Urothelium cell line (cell line): Measurements from ENCODE around the gene ITIH4.

Source experiments
- DNase-seq: peaks from one replicate; pipeline ENCODE4 v3.0.0; 2011; ENCODE audit warnings: low spot score, mixed read lengths
- FAIRE-seq: peaks from 2 replicates; lab custom pipeline; 2011; peaks lifted over from hg19 to GRCh38; lab: Jason Lieb, UNC

Gene ITIH4

DNA sequence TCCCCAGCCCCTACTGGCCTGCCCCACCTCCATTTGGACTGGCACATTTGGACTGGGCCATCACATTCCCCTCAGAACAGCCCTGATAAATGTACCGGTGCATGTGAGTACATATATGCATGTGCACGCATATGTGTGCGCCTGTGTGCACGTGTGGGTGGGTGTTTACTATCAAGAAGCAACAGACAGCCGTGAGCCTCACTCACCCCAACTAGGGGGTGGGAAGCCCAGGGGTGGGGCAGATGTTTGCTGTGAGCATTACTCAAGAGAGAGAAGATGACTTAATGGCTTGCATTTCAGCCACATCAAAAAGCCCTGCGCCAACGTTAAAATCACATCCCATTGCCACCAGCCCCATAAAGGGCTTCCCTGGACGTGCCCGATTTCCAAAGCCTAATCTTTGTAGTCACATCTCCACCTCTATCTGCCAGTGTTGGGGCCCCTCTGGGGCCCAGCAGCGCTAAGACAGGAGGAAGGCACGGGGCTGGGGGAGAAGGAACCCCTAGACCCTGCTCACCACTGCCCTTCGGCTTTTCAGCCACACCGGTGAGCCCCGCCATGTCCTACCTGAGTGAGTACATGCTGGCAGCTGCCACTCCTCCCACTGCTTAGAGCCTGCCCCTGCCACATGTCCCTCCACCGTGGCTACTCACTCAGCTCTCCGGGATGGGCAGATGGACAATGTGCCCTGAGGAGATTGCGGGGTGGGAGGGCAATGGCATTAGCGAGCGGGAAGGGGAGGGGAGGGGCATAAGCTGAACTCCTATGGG, 25.0 kb downstream of the ITIH4 start:
- FAIRE-seq (no peak), DNase-seq (no peak)

DNA sequence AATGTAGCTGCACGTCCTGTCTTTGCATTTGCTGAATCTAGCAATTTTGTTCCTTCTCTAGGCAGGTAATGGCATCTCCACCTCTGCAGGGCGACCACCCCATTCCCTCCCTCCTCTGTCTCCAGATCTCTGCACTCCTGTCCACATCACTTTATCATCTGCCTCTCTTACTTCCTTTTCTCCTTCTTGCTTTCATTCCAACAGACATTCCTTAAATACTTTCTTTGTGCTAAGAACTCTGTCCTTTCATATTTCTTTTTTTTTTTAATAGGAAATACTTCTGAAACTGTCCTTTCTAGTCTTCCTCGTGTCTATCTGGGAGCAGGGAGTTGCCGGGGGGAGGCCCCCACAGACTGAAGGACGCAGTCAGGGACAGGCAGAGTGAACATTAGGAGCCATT, 28.6 kb downstream of the ITIH4 start:
- DNase-seq: no peak
- FAIRE-seq: no peak

DNA sequence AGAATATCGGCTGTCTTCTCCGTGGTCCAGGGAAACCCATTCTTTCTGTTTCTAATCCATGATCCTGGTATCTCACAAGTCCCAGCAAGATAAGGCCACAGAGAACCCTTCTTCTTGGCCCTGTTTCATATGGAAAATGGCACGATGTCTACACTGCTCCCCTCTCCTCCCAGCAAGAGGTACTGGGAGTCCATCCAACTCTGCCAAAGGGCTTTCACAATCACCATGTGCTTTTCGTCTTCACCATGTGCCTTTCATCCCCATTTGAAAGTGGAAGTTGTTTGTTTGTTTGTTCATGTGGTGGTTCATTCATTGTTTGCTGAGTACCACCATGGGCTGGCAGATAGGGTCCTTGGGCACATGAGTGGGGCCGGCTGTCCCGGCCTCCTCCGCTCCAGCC, 30.4 kb downstream of the ITIH4 start:
- no peak for FAIRE-seq
- no peak for DNase-seq

DNA sequence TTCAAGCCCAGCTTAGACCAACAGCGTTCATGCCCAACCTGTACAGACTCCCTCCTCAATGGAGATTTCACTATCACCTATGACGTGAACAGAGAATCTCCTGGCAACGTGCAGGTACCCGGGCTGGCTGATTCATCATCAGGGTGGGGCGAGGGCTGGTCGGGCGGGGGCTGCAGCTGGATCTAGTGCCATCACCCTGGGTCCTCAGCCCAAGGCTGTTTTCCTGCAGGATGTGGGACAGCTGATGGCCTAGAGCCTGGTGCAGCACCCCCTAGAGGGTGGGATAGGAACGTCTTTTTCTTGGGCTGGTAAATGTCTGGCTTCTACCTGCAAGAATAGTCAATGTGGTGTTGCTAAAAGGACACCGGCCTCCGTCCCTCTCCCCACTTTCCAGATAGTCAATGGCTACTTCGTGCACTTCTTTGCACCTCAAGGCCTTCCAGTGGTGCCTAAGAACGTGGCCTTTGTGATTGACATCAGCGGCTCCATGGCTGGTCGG, 31.4 kb downstream of the ITIH4 start:
- DNase-seq (peak; percentile 64), FAIRE-seq (no peak)

DNA sequence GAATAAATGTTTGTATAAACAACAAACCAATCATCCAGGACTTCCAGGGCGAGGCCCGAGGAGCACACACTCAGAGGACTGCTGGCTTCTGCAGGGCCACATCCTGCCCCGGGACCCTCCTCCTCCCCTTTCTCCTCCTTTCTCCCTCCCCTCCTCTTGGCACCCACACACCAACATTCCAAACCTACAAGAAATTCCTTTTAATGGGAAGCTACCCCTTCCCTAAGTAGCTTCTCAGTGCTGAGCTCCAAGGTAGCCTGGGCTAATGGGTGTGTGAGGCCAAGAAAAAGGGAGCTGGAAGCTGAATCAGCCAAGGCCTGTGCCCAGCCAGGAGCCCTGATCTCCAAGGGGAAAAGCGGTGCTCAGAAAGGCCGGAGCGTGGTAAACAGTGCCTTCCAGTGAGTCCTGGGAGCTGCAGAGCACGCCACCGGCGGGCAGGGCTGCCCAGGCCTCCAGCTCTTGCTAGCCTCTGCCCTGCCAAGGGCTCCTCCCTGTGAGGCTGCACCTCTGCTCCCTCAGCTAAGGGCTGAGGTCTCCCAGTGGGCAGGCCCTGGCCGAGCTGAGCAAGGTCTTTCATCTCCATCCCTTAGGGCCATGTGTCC, 32.0 kb downstream of the ITIH4 start:
- FAIRE-seq (no peak), DNase-seq (peak; percentile 34)

DNA sequence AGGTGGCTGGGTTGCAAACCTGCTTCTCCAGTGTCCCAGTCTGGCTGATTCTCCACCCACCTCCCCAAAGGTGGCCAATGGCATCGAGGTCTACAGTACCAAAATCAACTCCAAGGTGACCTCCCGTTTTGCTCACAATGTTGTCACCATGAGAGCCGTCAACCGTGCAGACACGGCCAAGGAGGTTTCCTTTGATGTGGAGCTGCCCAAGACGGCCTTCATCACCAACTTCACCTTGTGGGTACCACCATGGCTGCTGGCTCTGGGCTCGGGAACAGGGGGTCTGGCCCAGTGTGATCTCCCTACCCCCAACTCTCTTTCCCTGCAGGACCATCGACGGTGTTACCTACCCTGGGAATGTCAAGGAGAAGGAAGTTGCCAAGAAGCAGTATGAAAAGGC, 34.1 kb downstream of the ITIH4 start:
- DNase-seq: no peak
- FAIRE-seq: no peak

DNA sequence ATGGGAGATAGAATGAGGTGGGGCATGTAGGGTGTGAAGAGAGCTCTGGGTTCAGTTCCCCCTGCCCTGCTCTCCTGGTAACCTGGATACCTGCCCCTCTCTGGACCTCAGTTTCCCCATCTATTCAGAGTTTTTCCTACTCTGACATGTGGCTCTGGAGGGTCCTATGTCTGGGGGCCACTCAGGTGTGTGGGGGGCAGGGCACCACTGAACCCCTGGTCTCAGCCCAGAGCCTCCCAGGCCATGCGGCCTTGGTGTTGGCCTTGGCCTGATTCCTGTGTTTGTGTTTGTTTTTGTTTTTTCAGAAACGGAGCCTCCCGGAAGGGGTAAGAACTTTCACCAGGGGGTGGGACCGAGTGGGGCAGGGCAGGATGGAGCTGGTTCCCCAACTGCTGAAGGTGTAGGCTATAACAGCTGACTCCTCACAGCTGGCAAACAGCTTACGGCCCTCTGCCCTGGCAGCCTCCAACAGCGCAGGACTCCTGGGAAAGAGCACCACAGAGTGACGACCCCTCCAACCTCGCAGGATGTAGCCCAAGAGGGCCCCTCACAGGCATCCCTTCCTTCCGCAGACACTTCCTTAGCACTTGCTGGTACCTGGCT, 35.1 kb downstream of the ITIH4 start:
- DNase-seq: no peak
- no peak for FAIRE-seq

DNA sequence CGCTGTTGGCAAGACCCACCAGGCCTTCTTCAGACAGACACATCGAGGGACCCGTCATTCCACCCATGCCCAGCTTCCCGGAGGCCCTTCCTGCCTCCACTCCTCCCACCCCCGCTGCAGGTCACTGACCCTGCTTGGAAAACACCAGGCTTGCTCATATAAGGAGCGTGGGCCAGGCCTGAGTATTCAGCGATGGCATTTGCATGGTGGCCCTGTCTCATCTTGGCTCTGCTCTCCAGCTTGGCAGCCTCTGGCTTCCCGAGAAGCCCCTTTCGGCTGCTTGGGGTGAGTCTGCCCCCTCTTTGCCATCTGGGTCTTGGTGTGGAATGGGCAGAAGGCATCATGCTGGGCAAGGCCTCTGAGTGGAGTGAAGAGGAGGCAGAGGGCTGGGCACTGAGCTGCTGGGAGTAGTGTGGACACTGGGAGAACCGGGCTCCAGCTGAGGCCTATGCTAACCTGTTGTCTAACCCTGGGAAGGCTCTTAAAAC, 35.8 kb downstream of the ITIH4 start, which contains the start of gene ITIH3:
ITIH3 (plus strand) TSS at position 185 of the 488 bp plus-strand sequence; CDS start at position 193, 8 bp downstream.
- no peak for DNase-seq
- FAIRE-seq: no peak

DNA sequence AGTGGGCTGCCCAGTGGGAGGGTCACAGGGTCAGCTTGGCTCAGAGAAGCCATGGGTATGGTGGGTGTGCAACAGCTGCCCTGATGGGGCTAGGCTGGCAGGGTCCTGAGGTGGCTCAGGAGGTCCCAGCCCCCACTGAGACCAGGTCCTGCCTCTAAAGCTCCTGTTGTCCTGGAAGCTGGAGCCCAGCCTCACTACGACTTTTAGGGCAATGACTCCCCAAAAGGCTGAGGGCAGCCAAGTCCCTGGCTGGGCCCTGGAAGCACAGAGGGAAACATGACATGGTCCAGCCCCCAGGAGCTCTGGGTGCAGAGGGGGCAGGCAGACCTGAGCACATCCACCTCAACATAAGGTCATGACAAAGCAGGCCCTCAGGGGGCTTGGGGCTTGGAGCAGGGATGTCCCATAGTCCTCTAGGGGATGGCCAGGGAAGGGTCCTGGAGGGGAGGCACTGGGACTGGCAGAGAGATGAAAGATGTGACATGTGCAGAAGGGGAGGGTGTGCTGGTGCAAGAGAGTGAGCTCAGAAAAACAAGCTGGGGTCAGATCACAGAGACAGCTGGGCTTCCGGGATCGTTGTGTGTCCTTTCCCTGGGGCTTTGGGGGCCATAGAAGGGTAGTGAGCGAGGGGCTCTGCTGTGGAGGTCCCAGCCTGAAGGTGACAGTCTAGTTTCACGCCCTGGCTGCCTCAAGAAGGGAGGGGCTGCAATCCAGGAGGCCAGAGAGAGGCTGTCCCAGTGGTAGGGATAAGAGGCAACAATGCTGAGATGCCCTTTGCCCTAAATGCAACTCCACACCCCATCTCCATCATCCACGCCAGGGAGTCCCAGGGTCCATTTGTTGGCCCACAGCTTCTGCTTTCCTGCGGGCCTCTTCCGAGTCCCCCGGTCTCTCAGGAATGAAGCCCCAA, 36.5 kb downstream of the ITIH4 start:
- no peak for FAIRE-seq
- DNase-seq: no peak

DNA sequence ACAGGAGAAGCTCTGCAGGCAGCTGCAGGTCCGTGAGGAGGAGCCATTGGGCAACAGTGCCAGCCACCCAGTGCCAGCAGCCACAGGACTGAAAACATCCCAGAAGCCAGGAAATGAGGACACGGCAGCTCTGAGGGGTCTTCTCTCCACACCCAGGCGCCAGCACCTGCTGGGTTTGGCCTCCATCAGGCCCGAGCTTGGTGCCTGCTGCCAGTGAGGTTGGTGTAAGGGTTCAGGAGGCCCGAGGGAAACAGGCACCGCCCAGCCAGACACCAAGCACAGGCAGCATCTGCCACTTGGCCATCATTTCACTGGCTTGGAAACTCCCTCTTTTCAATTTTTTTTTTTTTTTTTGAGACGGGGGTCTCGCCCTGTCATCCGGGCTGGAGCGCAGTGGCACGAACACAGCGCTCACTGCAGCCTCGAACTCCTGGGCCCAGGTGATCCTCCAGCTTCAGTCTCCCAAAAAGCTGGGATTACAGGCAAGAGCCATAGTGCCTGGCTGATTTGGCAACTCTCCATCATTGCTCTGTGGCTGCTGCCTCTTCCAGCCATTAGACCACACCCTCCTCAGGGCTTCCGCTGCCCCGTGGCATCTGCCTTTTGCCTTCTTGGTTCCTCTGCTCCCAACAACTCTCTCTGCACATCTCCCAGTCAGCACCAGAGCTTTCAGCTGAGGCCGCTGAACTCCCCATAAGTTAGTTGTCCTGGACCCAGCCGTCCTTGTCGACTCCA, 37.3 kb downstream of the ITIH4 start:
- FAIRE-seq: no peak

DNA sequence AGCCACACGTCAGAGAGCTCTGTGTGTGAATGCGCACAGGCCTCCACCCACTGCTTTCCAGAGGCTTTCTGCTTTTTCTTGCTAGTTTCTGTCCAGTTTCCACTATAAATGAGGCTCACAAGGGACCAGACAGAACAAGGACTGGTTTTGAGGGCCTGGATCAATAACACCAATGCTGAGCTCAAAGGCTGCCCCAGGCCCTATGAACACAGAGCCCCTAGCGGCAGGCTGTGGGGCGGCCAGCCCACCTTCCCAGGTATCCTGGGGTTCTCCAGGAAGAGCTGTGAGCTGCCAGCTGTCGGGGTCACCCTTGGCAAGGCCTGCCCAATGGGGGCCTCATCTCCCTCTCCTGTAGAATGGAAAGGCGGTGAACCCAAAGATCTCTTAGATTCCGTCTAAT, 38.1 kb downstream of the ITIH4 start:
- no peak for DNase-seq

More for the DNA sequence above, 37.3 kb downstream of the ITIH4 start:
- no peak for DNase-seq

DNA sequence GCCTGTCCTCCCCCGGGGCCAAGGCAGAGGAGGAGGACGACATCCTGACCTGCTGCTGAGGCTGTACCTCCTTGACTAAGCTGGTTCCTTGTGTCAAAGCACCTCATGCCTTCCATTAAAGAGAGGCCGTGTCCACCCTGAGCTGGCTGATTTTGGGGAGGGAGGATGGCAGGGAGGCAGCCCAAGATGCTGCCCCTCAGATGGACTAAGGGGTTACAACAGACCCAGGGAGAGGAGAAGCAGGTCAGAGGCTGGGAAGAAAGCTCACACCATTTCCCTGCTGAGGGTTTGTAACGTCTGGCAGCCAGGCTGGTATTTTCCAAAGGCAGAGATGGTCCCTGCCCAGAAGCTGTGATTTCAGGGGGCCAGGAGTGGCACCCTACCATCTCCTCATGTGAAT, 38.5 kb downstream of the ITIH4 start:
- FAIRE-seq: no peak
- DNase-seq: no peak

More for the DNA sequence above, 38.1 kb downstream of the ITIH4 start:
- FAIRE-seq: no peak

DNA sequence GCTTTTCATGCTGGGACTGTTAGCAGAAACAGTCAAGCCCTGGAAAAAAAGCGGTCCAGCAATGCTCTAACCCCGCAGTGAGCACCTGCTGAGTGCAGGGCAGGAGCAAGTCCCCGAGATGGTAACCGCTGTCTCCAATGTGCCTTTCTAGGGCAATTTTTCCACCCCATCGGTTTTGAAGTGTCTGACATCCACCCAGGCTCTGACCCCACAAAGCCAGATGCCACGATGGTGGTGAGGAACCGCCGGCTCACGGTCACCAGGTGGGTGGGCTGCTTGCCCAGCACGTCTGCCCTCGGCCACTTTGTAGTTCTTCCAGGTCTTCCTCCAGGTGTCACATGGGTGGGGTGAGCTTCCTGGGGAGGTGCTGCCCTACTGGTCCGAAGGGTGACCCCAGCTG, 39.1 kb downstream of the ITIH4 start:
- DNase-seq (no peak), FAIRE-seq (no peak)

DNA sequence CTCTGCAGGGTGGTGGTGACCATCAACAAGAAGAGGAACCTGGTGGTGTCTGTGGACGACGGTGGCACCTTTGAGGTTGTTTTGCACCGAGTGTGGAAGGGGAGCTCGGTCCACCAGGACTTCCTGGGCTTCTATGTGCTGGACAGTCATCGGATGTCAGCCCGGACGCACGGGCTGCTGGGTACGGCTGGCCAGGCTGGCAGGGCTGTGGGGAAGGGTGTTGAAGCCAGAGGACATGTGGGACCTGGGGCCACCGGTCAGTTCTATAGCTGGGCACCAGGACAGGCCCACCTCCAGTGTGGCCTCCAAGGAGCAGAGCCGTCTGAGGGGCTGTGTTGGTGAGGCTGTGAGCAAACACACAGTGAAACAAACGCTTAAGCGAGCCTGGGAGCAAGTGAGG, 39.7 kb downstream of the ITIH4 start:
- FAIRE-seq (no peak), DNase-seq (no peak)

DNA sequence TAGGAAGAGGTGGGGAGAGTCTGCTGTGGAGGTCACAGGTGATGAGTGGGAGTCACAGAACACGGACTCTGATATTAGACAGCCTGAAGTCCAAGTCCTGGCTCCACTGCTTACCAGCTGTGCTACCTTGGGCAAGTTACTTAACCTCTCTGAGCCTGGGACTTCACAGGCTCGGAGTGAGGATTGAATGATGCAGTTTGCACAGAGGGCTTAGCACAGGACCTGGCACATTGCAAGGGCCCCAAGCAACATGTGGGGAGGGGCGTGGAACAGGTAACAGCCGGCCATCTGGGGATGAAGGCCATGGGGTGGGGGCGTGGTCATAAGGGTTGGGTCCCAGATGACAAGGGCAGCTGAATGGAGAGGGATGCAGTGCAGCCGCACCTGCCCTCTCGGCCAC, 40.1 kb downstream of the ITIH4 start:
- DNase-seq (no peak), FAIRE-seq (no peak)

DNA sequence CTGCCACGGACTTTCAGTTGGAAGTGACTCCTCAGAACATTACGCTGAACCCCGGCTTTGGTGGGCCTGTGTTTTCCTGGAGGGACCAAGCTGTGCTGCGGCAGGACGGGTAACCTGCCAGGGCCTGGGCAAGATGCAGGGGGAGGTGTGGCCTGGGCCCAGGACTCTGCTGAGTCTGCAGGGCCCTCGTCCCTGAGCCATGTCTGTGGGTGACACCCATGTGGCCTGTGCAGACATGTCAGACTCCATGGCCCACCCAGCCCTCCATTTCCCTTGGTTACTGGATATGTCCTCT, 40.8 kb downstream of the ITIH4 start:
- DNase-seq: no peak
- no peak for FAIRE-seq

DNA sequence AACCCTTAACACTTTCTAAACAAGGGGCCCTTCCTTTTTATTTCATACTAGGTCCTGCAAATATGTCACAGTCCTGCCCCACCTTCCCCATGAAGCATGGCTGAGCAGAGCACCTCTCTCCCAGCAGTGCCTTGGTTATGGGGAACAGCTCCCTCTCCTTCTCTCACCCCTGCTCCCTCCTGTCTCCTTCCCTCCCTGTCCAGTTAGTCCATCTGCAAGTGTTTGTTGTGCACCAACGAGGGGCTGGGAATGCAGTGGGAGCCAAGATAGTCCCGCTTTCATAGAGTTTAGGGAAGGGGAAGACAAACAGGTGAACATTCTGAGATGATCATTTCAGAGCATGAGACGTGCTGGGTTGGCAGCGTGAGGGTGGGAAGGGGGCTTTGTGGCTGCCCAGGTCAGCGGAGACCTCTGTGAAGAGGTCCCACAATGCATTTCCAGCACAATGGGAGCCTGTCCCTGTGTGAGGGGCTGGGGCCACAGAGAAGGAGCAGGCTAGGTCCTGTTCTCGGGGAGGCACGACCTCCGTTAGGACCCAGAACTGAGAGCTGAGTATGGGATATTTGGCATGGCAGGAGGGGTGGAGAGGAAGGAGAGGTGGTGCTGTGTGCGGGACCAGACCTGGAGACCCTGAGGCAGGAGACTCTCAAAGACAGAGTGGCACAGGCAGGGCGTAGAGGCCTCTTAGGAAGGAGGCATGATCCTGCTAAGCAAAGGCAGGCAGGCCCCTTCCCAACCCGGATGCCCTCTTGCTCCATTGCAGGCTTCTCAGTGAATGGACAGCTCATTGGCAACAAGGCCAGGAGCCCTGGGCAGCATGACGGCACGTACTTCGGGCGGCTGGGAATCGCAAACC, 41.4 kb downstream of the ITIH4 start:
- DNase-seq: no peak
- FAIRE-seq: no peak

DNA sequence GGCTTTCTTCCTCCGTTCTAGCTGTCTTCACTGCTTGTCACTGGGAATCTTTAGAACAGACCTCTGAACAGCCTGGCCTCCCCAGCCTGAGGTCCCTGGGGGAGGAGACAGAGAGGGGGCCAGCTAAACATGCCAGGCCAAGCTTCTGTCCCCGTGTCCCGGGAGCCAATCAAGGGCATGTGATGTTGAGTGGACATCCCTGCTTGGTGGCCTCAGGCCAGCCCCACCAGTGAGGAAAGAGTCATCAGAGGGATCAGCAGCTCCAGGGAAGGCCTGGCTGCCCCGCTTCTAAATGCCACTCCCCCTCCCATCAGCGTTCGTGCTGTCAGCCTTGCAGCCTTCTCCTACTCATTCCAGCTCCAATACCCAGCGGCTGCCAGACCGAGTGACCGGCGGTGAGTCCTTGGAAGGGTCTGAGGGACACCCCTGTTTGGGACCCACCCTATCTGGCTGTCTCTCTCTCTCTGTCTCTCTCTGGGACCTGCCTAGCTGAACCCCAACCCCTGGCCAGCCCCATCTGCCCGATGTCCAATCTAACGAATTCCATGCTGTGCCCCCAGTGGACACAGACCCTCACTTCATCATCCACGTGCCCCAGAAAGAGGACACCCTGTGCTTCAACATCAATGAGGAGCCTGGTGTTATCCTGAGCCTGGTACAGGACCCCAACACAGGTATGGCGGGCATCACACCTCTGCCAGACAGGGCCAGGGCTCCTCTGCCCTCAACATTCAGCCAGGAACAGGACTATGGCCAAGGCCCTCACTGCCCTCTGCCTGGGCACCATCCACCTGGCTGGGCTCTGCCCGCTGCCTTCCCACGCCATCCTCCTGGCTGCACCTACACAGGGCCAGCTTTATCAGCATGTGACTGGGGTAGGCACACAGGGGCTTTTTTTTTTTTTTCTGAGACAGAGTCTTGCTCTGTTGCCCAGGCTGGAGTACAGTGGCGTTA, 42.5 kb downstream of the ITIH4 start:
- FAIRE-seq (no peak), DNase-seq (no peak)
